K562 (cell line): ENCODE results near the gene RAE1. TPM values are rescaled to one million over a fixed set of nuclear protein-coding genes. Genes with fewer than 3 reads are reported as not detected.

Experiments
- ETV6 ChIP-seq, 3 experiments: fragments of 150-350 bp in 1 of 3; sonication (generic) in 1 of 3; formaldehyde crosslinking in 1 of 3; IDR thresholded peaks; 2 replicates each; pipeline versions ENCODE4 v1.6.1 to v1.8.0; 2014 to 2022; ENCODE audit warnings: borderline replicate concordance in 2 of 3, low read depth in 2 of 3, antibody characterized with exemption in 1 of 3, low read length in 1 of 3, mild to moderate bottlenecking in 1 of 3, missing genetic modification reagents in 1 of 3
- FOXA3 ChIP-seq, 2 experiments: fragments of 450-650 bp in 1 of 2; sonication (generic) in 1 of 2; formaldehyde crosslinking; IDR thresholded peaks in 1 of 2; conservative IDR thresholded peaks in 1 of 2; 2 replicates each; pipeline versions ENCODE4 v1.4.0 to v1.8.0; 2020 to 2022; ENCODE audit warnings: mild to moderate bottlenecking in 2 of 2, missing genetic modification reagents in 1 of 2
- MYC ChIP-seq, 2 experiments: fragments of 250-450 bp in 1 of 2; sonication (Bioruptor Pico) in 1 of 2; IDR thresholded peaks; 2 replicates each; pipeline versions ENCODE4 v1.5.1 to v1.6.1; 2012 to 2021; ENCODE audit warnings: low read depth in 2 of 2, borderline replicate concordance in 1 of 2, improper control_type of control experiment in 1 of 2, low read length in 1 of 2, mild to moderate bottlenecking in 1 of 2, moderate library complexity in 1 of 2
- NFRKB ChIP-seq: fragments of 450-650 bp; IDR thresholded peaks from 2 replicates; pipeline ENCODE4 v1.6.1; 2016; ENCODE audit warnings: low read depth
- NR2C1 ChIP-seq, 2 experiments: fragments of 450-650 bp; IDR thresholded peaks; 2 replicates each; pipeline ENCODE4 v1.6.1; 2017; ENCODE audit warnings: mild to moderate bottlenecking in 2 of 2, antibody characterized with exemption in 1 of 2, inconsistent platforms in 1 of 2, missing compliant biosample characterization in 1 of 2, missing genetic modification characterization in 1 of 2
- SAFB2 ChIP-seq: fragments of 200-400 bp; formaldehyde crosslinking; IDR thresholded peaks from 2 replicates; pipeline ENCODE4 v1.6.1; 2018; ENCODE audit warnings: borderline replicate concordance, low read length, low read depth, moderate library complexity; ENCODE audit not compliant: severe bottlenecking
- YY1 ChIP-seq, 3 experiments: IDR thresholded peaks; 2 replicates each; pipeline ENCODE4 v1.6.1; 2011; ENCODE audit warnings: low read length in 2 of 3, mild to moderate bottlenecking in 2 of 3, moderate library complexity in 2 of 3, borderline replicate concordance in 1 of 3, control low read depth in 1 of 3, low read depth in 1 of 3; ENCODE audit not compliant: insufficient read depth in 3 of 3, insufficient replicate concordance in 2 of 3, control insufficient read depth in 1 of 3, insufficient read length in 1 of 3; ENCODE audit errors: extremely low read depth in 1 of 3
- polyA plus RNA-seq, 8 experiments: library from polyadenylated mRNA; depleted of rRNA in 4 of 8; stranded (reverse) in 5 of 8; unstranded in 3 of 8; fragments of >200 nt; fragmentation: Nextera tagmentation in 2 of 8; fragmentation: Illumina TruSeq in 1 of 8; extraction: Ambion mirVana in 2 of 8; extraction: Trizol in 1 of 8; gene quantifications; 2 replicates each; pipeline versions ENCODE4 v1.2.1 to v1.2.3, GENCODE V29; 2011 to 2014; ENCODE audit warnings: inconsistent platforms in 1 of 8, missing spikeins in 1 of 8
- total RNA-seq, 7 experiments: library from RNA; depleted of rRNA in 6 of 7; stranded (reverse); fragments of >200 nt in 6 of 7; fragmentation: Illumina TruSeq in 2 of 7; extraction: Trizol in 2 of 7; gene quantifications; 2 replicates each; pipeline versions ENCODE4 v1.2.1 to v1.2.3, GENCODE V29; 2011 to 2021; ENCODE audit warnings: low replicate concordance in 1 of 7
- TF ChIP-seq, protein P1 (sequence below): fragments of 450-650 bp; IDR thresholded peaks from 2 replicates; pipeline ENCODE4 v1.6.1; 2016; ENCODE audit warnings: mild to moderate bottlenecking, moderate library complexity
- TF ChIP-seq, protein P2 (sequence below), 2 experiments: IDR thresholded peaks; 2 replicates each; pipeline ENCODE4 v1.6.1; 2011; ENCODE audit warnings: borderline replicate concordance in 1 of 2, control low read depth in 1 of 2, low read depth in 1 of 2, low read length in 1 of 2, mild to moderate bottlenecking in 1 of 2, mixed read lengths in 1 of 2, moderate library complexity in 1 of 2; ENCODE audit not compliant: insufficient read depth in 1 of 2, insufficient read length in 1 of 2, poor library complexity in 1 of 2, severe bottlenecking in 1 of 2; ENCODE audit errors: extremely low read depth in 1 of 2

The RAE1 gene
- total and polyA plus RNA-seq, 9 of the 15 experiments (the other 6 are each of a cell fraction or from before 2014, with no cell fraction given) = 33.7 to 248 (median 77.7) TPM

DNA sequence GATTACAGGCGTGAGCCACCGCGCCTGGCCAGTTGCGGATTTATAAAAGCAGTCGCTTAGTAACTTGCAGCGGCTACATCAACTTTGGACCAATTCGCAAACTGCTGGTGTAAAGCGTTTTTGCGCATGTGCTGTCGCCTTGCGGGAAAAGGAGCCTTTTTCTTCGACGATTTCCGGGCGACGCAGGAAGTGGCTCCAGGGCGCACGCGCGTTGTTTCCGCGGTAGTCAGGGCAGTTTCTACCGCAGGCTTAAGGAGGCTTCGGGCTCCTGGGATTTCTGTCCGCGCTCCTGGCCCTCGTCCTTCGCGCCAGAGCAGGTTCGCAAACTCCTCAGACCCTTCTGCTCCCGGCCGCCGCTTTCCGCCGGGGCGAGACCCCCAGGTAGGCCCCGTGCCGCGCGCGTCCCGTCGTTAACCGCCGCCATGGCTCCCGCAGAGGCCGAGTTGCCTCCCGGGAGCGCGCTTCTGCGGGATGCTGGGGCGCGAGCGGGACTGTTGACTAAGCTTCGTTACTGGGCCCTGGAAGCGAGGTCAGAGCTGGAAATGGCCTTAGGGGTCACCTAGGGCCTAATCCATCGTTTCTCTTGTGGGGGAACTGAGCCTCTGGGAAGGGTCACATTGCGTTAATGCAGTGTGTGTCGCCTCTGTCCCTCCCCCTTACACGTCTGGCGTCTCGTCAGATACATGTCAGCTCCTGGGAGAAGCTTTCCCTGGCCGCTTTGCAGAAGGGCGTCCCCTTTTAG lies at the start of gene RAE1 (continued):
- TF ChIP-seq, protein P1, sequence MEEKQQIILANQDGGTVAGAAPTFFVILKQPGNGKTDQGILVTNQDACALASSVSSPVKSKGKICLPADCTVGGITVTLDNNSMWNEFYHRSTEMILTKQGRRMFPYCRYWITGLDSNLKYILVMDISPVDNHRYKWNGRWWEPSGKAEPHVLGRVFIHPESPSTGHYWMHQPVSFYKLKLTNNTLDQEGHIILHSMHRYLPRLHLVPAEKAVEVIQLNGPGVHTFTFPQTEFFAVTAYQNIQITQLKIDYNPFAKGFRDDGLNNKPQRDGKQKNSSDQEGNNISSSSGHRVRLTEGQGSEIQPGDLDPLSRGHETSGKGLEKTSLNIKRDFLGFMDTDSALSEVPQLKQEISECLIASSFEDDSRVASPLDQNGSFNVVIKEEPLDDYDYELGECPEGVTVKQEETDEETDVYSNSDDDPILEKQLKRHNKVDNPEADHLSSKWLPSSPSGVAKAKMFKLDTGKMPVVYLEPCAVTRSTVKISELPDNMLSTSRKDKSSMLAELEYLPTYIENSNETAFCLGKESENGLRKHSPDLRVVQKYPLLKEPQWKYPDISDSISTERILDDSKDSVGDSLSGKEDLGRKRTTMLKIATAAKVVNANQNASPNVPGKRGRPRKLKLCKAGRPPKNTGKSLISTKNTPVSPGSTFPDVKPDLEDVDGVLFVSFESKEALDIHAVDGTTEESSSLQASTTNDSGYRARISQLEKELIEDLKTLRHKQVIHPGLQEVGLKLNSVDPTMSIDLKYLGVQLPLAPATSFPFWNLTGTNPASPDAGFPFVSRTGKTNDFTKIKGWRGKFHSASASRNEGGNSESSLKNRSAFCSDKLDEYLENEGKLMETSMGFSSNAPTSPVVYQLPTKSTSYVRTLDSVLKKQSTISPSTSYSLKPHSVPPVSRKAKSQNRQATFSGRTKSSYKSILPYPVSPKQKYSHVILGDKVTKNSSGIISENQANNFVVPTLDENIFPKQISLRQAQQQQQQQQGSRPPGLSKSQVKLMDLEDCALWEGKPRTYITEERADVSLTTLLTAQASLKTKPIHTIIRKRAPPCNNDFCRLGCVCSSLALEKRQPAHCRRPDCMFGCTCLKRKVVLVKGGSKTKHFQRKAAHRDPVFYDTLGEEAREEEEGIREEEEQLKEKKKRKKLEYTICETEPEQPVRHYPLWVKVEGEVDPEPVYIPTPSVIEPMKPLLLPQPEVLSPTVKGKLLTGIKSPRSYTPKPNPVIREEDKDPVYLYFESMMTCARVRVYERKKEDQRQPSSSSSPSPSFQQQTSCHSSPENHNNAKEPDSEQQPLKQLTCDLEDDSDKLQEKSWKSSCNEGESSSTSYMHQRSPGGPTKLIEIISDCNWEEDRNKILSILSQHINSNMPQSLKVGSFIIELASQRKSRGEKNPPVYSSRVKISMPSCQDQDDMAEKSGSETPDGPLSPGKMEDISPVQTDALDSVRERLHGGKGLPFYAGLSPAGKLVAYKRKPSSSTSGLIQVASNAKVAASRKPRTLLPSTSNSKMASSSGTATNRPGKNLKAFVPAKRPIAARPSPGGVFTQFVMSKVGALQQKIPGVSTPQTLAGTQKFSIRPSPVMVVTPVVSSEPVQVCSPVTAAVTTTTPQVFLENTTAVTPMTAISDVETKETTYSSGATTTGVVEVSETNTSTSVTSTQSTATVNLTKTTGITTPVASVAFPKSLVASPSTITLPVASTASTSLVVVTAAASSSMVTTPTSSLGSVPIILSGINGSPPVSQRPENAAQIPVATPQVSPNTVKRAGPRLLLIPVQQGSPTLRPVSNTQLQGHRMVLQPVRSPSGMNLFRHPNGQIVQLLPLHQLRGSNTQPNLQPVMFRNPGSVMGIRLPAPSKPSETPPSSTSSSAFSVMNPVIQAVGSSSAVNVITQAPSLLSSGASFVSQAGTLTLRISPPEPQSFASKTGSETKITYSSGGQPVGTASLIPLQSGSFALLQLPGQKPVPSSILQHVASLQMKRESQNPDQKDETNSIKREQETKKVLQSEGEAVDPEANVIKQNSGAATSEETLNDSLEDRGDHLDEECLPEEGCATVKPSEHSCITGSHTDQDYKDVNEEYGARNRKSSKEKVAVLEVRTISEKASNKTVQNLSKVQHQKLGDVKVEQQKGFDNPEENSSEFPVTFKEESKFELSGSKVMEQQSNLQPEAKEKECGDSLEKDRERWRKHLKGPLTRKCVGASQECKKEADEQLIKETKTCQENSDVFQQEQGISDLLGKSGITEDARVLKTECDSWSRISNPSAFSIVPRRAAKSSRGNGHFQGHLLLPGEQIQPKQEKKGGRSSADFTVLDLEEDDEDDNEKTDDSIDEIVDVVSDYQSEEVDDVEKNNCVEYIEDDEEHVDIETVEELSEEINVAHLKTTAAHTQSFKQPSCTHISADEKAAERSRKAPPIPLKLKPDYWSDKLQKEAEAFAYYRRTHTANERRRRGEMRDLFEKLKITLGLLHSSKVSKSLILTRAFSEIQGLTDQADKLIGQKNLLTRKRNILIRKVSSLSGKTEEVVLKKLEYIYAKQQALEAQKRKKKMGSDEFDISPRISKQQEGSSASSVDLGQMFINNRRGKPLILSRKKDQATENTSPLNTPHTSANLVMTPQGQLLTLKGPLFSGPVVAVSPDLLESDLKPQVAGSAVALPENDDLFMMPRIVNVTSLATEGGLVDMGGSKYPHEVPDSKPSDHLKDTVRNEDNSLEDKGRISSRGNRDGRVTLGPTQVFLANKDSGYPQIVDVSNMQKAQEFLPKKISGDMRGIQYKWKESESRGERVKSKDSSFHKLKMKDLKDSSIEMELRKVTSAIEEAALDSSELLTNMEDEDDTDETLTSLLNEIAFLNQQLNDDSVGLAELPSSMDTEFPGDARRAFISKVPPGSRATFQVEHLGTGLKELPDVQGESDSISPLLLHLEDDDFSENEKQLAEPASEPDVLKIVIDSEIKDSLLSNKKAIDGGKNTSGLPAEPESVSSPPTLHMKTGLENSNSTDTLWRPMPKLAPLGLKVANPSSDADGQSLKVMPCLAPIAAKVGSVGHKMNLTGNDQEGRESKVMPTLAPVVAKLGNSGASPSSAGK = peak; percentile 74
- TF ChIP-seq FOXA3 (CRISPR knock-in tag; conservative IDR thresholded peaks at IDR 0.05 in 1 of 2, IDR thresholded peaks at IDR 0.05 in 1 of 2) = 0 out of 4 replicates have a peak, but pooled peaks of 1 of the 2 experiments have one; percentile 53
- TF ChIP-seq, protein P2, sequence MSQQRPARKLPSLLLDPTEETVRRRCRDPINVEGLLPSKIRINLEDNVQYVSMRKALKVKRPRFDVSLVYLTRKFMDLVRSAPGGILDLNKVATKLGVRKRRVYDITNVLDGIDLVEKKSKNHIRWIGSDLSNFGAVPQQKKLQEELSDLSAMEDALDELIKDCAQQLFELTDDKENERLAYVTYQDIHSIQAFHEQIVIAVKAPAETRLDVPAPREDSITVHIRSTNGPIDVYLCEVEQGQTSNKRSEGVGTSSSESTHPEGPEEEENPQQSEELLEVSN (IDR thresholded peaks at IDR 0.05; ENCODE audit: borderline replicate concordance in 1 of 2, extremely low read depth in 1 of 2, insufficient read depth in 1 of 2, insufficient read length in 1 of 2, low read depth in 1 of 2, low read length in 1 of 2, poor library complexity in 1 of 2, severe bottlenecking in 1 of 2) = peak; percentile 61 to 88
- TF ChIP-seq YY1 (IDR thresholded peaks at IDR 0.05; ENCODE audit: borderline replicate concordance in 1 of 3, control insufficient read depth in 1 of 3, extremely low read depth in 1 of 3, insufficient read depth in 3 of 3, insufficient read length in 1 of 3, insufficient replicate concordance in 2 of 3, low read depth in 1 of 3, low read length in 2 of 3) = peak in 2 of 3 experiments; percentile 77 to 86
- peak; percentile 54; the same call in 1 of the 2 replicates for TF ChIP-seq NR2C1 (IDR thresholded peaks at IDR 0.05)
- 0 out of 2 replicates have a peak, but pooled peaks have one; percentile 11 for TF ChIP-seq NR2C1 (tag; IDR thresholded peaks at IDR 0.05)
- peak; percentile 62; the same call in 1 of the 2 replicates for TF ChIP-seq NFRKB
- TF ChIP-seq ETV6 (IDR thresholded peaks at IDR 0.05; ENCODE audit: borderline replicate concordance in 1 of 2, low read depth in 2 of 2, low read length in 1 of 2) = peak in 1 of 2 experiments; percentile 42; a peak in 1 of 4 replicates
- TF ChIP-seq ETV6 (CRISPR knock-in tag; IDR thresholded peaks at IDR 0.05; ENCODE audit: borderline replicate concordance) = no peak
- TF ChIP-seq MYC (IDR thresholded peaks at IDR 0.05; ENCODE audit: low read depth, low read length) = peak; percentile 81
- TF ChIP-seq MYC (CRISPR knock-in tag; IDR thresholded peaks at IDR 0.05; ENCODE audit: borderline replicate concordance, low read depth) = no peak
- TF ChIP-seq SAFB2 = no peak
